ENCODE results near the gene VAMP8.

The VAMP8 gene

GRCh38 chr2:85594715-85595300 is 17.4 kb downstream of the VAMP8 start:
- POLR2A ChIA-PET = interaction anchor here (0.7 to 3.2 kb wide), 20 partner anchors 9 to 267 kb away, joined by 3 to 30 read pairs (median 5); partner anchors contain the start of genes C2orf68, GGCX, MAT2A and TGOLN2
- CTCF ChIA-PET = no interaction called here

GRCh38 chr2:85595301-85596025 is 18.1 kb downstream of the VAMP8 start, which contains the start of gene RNF181:
Gene RNF181 (plus strand): TSS chr2:85595745. CDS start chr2:85595764, 19 bp downstream.
- CTCF ChIA-PET = interaction anchor here (1.4 kb wide), 1 partner anchor 16 kb away, joined by 3 read pairs; the partner anchor contains the start of gene C2orf68
- POLR2A ChIA-PET = interaction anchor here (0.7 to 3.2 kb wide), 20 partner anchors 10 to 268 kb away, joined by 3 to 30 read pairs (median 5); partner anchors contain the start of genes C2orf68, GGCX, MAT2A and TGOLN2
- no peak for TF ChIP-seq SP1 (IDR thresholded peaks at IDR 0.05)
- no peak for TF ChIP-seq FOXA1 (IDR thresholded peaks at IDR 0.05)
- TF ChIP-seq HDGF (IDR thresholded peaks at IDR 0.05; ENCODE audit: borderline replicate concordance) = no peak
- TF ChIP-seq FOXK2 (IDR thresholded peaks at IDR 0.05) = no peak
- TF ChIP-seq CTBP1 (IDR thresholded peaks at IDR 0.05; ENCODE audit: borderline replicate concordance) = no peak
- peak; percentile 86 for TF ChIP-seq L3MBTL2 (conservative IDR thresholded peaks at IDR 0.05)
- TF ChIP-seq FOXM1 (IDR thresholded peaks at IDR 0.05; ENCODE audit: borderline replicate concordance) = no peak
- no peak for TF ChIP-seq LEF1 (IDR thresholded peaks at IDR 0.05; ENCODE audit: borderline replicate concordance)
- TF ChIP-seq, protein P1, sequence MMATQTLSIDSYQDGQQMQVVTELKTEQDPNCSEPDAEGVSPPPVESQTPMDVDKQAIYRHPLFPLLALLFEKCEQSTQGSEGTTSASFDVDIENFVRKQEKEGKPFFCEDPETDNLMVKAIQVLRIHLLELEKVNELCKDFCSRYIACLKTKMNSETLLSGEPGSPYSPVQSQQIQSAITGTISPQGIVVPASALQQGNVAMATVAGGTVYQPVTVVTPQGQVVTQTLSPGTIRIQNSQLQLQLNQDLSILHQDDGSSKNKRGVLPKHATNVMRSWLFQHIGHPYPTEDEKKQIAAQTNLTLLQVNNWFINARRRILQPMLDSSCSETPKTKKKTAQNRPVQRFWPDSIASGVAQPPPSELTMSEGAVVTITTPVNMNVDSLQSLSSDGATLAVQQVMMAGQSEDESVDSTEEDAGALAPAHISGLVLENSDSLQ (IDR thresholded peaks at IDR 0.05) = no peak
- TF ChIP-seq ELF4 (IDR thresholded peaks at IDR 0.05) = peak; percentile 94
- peak; percentile 94 for DNase-seq (ENCODE audit: extremely low spot score)

More at GRCh38 chr2:85594715-85595300, 17.4 kb downstream of the VAMP8 start:
- TF ChIP-seq LEF1 (IDR thresholded peaks at IDR 0.05; ENCODE audit: borderline replicate concordance) (no peak), NFRKB (IDR thresholded peaks at IDR 0.05) (no peak)
- DNase-seq (ENCODE audit: extremely low spot score) = no peak

- TF ChIP-seq ZNF384 (IDR thresholded peaks at IDR 0.05) (no peak), TARDBP (IDR thresholded peaks at IDR 0.05) (no peak), SP1 (IDR thresholded peaks at IDR 0.05) (no peak), ELF4 (IDR thresholded peaks at IDR 0.05) (no peak), L3MBTL2 (conservative IDR thresholded peaks at IDR 0.05) (no peak), BHLHE40 (IDR thresholded peaks at IDR 0.05; ENCODE audit: borderline replicate concordance) (no peak), FOXM1 (IDR thresholded peaks at IDR 0.05; ENCODE audit: borderline replicate concordance) (no peak), LEF1 (IDR thresholded peaks at IDR 0.05; ENCODE audit: borderline replicate concordance) (no peak), ARNT (IDR thresholded peaks at IDR 0.05) (no peak), FOXA1 (IDR thresholded peaks at IDR 0.05) (no peak), SUZ12 (IDR thresholded peaks at IDR 0.05) (no peak), FOXK2 (IDR thresholded peaks at IDR 0.05) (no peak), HDGF (IDR thresholded peaks at IDR 0.05; ENCODE audit: borderline replicate concordance) (no peak), CTBP1 (IDR thresholded peaks at IDR 0.05; ENCODE audit: borderline replicate concordance) (no peak), NFRKB (IDR thresholded peaks at IDR 0.05) (no peak)
- TF ChIP-seq, protein P1 (IDR thresholded peaks at IDR 0.05) = no peak
- CTCF ChIA-PET = interaction anchor here (1.4 kb wide), 1 partner anchor 16 kb away, joined by 3 read pairs; the partner anchor contains the start of gene C2orf68
These were observed 18.6 kb downstream of the VAMP8 start for GRCh38 chr2:85596026-85596333.

DNA sequence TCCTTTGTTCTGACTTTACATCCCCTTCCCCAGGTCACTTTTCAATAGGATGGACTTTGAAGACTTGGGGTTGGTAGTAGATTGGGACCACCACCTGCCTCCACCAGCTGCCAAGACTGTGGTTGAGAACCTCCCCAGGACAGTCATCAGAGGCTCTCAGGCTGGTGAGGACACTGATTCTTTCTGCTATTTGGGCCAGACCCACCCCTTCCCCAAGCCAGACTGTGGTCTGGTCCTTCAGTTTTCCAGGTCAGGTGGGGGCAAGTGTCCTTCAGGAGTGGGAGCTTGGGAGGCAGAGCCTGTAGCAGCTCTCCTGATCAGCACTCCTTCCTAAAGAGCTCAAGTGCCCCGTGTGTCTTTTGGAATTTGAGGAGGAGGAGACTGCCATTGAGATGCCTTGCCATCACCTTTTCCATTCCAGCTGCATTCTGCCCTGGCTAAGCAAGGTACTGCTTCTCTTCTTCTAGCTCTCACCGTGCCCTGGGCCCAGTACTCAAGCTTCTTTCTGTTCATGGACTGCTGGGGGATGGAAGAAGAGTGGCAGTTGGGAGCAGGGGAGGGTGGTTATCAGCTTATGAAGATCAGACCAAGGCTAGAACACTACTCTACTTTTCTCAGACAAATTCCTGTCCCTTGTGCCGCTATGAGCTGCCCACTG is 19.2 kb downstream of the VAMP8 start:
- DNase-seq (ENCODE audit: extremely low spot score) = no peak
- ChIA-PET POLR2A (interaction anchor here (1.2 to 3.0 kb wide), 5 partner anchors 9 to 59 kb away, joined by 3 to 30 read pairs (median 13); partner anchors contain the start of genes C2orf68 and MAT2A), CTCF (interaction anchor here (1.4 kb wide), 1 partner anchor 15 kb away, joined by 3 read pairs; the partner anchor contains the start of gene C2orf68)
- TF ChIP-seq NFRKB (IDR thresholded peaks at IDR 0.05) (no peak), FOXK2 (IDR thresholded peaks at IDR 0.05) (no peak), ARNT (IDR thresholded peaks at IDR 0.05) (no peak), SUZ12 (IDR thresholded peaks at IDR 0.05) (no peak), ELF4 (IDR thresholded peaks at IDR 0.05) (no peak), ZNF384 (IDR thresholded peaks at IDR 0.05) (no peak), L3MBTL2 (conservative IDR thresholded peaks at IDR 0.05) (no peak), FOXM1 (IDR thresholded peaks at IDR 0.05; ENCODE audit: borderline replicate concordance) (no peak), BHLHE40 (IDR thresholded peaks at IDR 0.05; ENCODE audit: borderline replicate concordance) (no peak), FOXA1 (IDR thresholded peaks at IDR 0.05) (no peak)
- TF ChIP-seq, protein P1 (IDR thresholded peaks at IDR 0.05) = no peak

More at GRCh38 chr2:85596026-85596333, 18.6 kb downstream of the VAMP8 start:
- POLR2A ChIA-PET = interaction anchor here (1.0 to 3.2 kb wide), 15 partner anchors 9 to 159 kb away, joined by 3 to 30 read pairs (median 8); partner anchors contain the start of genes C2orf68, GGCX, MAT2A and USP39
- DNase-seq (ENCODE audit: extremely low spot score) = no peak

GRCh38 chr2:85597241-85597640 is 19.9 kb downstream of the VAMP8 start:
- TF ChIP-seq FOXK2 (IDR thresholded peaks at IDR 0.05) = no peak
- no peak for TF ChIP-seq SUZ12 (IDR thresholded peaks at IDR 0.05)
- no peak for TF ChIP-seq CTBP1 (IDR thresholded peaks at IDR 0.05; ENCODE audit: borderline replicate concordance)
- TF ChIP-seq NFRKB (IDR thresholded peaks at IDR 0.05) = no peak
- TF ChIP-seq SP1 (IDR thresholded peaks at IDR 0.05) = no peak
- no peak for TF ChIP-seq FOXA1 (IDR thresholded peaks at IDR 0.05)
- no peak for DNase-seq (ENCODE audit: extremely low spot score)
- CTCF ChIA-PET = no interaction called here
- POLR2A ChIA-PET = interaction anchor here (2.6 to 3.0 kb wide), 2 partner anchors 14 to 58 kb away, joined by 13 to 30 read pairs; partner anchors contain the start of genes C2orf68 and MAT2A
